Sigmoid colon (tissue), 7 donors: Measurements from ENCODE around the gene ITPA. TPM values are rescaled to one million over a fixed set of nuclear protein-coding genes. Genes with fewer than 3 reads are reported as not detected.

Experiments used
- DNase-seq: peaks from one replicate; pipeline ENCODE4 v3.0.0-alpha.2; 2019
- H3K27ac ChIP-seq, 4 donors: fragments of 200-600 bp; sonication (generic); one replicate each; pipeline ENCODE4 v1.5.1; 2016 to 2019; ENCODE audit warnings: mild to moderate bottlenecking in 1 of 4
- H3K27me3 ChIP-seq, 3 donors: fragments of 200-600 bp; sonication (generic); one replicate each; pipeline ENCODE4 v1.5.1; 2019; ENCODE audit warnings: mild to moderate bottlenecking in 1 of 3
- H3K36me3 ChIP-seq, 4 donors: fragments of 200-600 bp; sonication (generic); one replicate each; pipeline ENCODE4 v1.5.1; 2016 to 2019
- H3K4me1 ChIP-seq, 4 donors: fragments of 200-600 bp; sonication (generic); one replicate each; pipeline ENCODE4 v1.5.1; 2017 to 2019
- H3K4me3 ChIP-seq, 4 donors: fragments of 200-600 bp; sonication (generic); one replicate each; pipeline ENCODE4 v1.5.1; 2017 to 2019; ENCODE audit warnings: mild to moderate bottlenecking in 2 of 4, moderate library complexity in 1 of 4
- H3K9me3 ChIP-seq, 4 donors: fragments of 200-600 bp in 3 of 4; sonication (generic) in 3 of 4; one replicate each; pipeline versions ENCODE4 v1.5.1 to v1.6.1; 2013 to 2019
- EP300 ChIP-seq, 4 donors: sonication (generic); formaldehyde crosslinking; IDR thresholded peaks; one replicate each; pipeline ENCODE4 v1.6.1; 2017; ENCODE audit warnings: antibody characterized with exemption in 4 of 4
- POLR2A ChIP-seq, 2 donors: fragments of 450-650 bp; IDR thresholded peaks; one replicate each; pipeline ENCODE4 v1.6.1; 2016; ENCODE audit warnings: antibody characterized with exemption in 2 of 2, mild to moderate bottlenecking in 2 of 2, moderate library complexity in 2 of 2
- POLR2AphosphoS5 ChIP-seq, 4 donors: sonication (generic); formaldehyde crosslinking; IDR thresholded peaks; one replicate each; pipeline ENCODE4 v1.6.1; 2017; ENCODE audit warnings: antibody characterized with exemption in 4 of 4
- WGBS, 2 donors: extraction: QIAGEN DNeasy Blood & Tissue Kit; methylation state at CpG; one replicate each; pipeline ENCODE4 v1.1.7; 2013; 5-methylcytosine and 5-hydroxymethylcytosine counted together
- intact Hi-C: fragments of 100-400 bp; cut with DNase I; formaldehyde crosslinking; loops from one replicate; pipeline ENCODE4 v1.15.1; 2023
- polyA plus RNA-seq, 3 donors: library from polyadenylated mRNA; stranded (reverse); fragments of 200-250 nt; gene quantifications; one replicate each; pipeline ENCODE4 v1.2.3, GENCODE V29; 2013
- total RNA-seq, 4 donors: library from RNA; depleted of rRNA; stranded (reverse); fragments of >200 nt; gene quantifications; one replicate each; pipeline ENCODE4 v1.1.0, GENCODE V29; 2016
- TF ChIP-seq, protein P1 (sequence below), 4 experiments: fragments of 450-650 bp in 3 of 4; fragments of 200-600 bp in 1 of 4; IDR thresholded peaks; one replicate each; pipeline ENCODE4 v1.5.1; 2016 to 2019; ENCODE audit warnings: antibody characterized with exemption in 4 of 4, mild to moderate bottlenecking in 3 of 4, moderate library complexity in 2 of 4
- donor health status: healthy with polysubstance abuse.
- donor health status: Bipolar disorder and iron deficiency.
- donor health status: healthy.

Gene ITPA
- total and polyA plus RNA-seq, 7 donors: 17.1 to 92.5 (median 31.7) TPM

GRCh38 chr20:3240776-3241363, 31.6 kb downstream of the ITPA start:
- intact Hi-C loops: no loop called here
- Histone ChIP-seq H3K4me3 (no peak overlapping the region), H3K4me1 (peaks cover 0 to 24% (median 23%) of the 10 kb centered on the region in 4 donors), H3K27me3 (peaks cover 33 to 92% (median 54%) of the 10 kb centered on the region in 3 donors), H3K9me3 (no peaks in the 10 kb centered on the region), H3K27ac (no peak overlapping the region), H3K36me3 (no peaks in the 10 kb centered on the region)
- WGBS, 2 donors: 65 to 85% methylated on average over 15 of the region's 15 CpGs
- TF ChIP-seq POLR2AphosphoS5 (IDR thresholded peaks at IDR 0.05) (no peak), EP300 (IDR thresholded peaks at IDR 0.05) (no peak), POLR2A (IDR thresholded peaks at IDR 0.05) (no peak)
- TF ChIP-seq, protein P1, sequence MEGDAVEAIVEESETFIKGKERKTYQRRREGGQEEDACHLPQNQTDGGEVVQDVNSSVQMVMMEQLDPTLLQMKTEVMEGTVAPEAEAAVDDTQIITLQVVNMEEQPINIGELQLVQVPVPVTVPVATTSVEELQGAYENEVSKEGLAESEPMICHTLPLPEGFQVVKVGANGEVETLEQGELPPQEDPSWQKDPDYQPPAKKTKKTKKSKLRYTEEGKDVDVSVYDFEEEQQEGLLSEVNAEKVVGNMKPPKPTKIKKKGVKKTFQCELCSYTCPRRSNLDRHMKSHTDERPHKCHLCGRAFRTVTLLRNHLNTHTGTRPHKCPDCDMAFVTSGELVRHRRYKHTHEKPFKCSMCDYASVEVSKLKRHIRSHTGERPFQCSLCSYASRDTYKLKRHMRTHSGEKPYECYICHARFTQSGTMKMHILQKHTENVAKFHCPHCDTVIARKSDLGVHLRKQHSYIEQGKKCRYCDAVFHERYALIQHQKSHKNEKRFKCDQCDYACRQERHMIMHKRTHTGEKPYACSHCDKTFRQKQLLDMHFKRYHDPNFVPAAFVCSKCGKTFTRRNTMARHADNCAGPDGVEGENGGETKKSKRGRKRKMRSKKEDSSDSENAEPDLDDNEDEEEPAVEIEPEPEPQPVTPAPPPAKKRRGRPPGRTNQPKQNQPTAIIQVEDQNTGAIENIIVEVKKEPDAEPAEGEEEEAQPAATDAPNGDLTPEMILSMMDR (IDR thresholded peaks at IDR 0.05): no peak
- no peak for DNase-seq

- TF ChIP-seq POLR2AphosphoS5 (IDR thresholded peaks at IDR 0.05) (no peak), POLR2A (IDR thresholded peaks at IDR 0.05) (no peak), EP300 (IDR thresholded peaks at IDR 0.05) (no peak)
- TF ChIP-seq, protein P1 (IDR thresholded peaks at IDR 0.05): no peak
- no peaks in the 10 kb centered on the region for H3K36me3 ChIP-seq
- DNase-seq: no peak
- H3K4me1 ChIP-seq: peaks cover 0 to 24% (median 23%) of the 10 kb centered on the region in 4 donors
- H3K27ac ChIP-seq: no peak overlapping the region
- peaks cover 30 to 78% (median 43%) of the 10 kb centered on the region in 3 donors for H3K27me3 ChIP-seq
- H3K9me3 ChIP-seq: no peaks in the 10 kb centered on the region
- 35 to 60% methylated on average over 6 of the region's 6 CpGs for WGBS, 2 donors
- no peak overlapping the region for H3K4me3 ChIP-seq
- intact Hi-C loops: no loop called here
Measured at GRCh38 chr20:3242172-3242692, 32.9 kb downstream of the ITPA start.

DNA sequence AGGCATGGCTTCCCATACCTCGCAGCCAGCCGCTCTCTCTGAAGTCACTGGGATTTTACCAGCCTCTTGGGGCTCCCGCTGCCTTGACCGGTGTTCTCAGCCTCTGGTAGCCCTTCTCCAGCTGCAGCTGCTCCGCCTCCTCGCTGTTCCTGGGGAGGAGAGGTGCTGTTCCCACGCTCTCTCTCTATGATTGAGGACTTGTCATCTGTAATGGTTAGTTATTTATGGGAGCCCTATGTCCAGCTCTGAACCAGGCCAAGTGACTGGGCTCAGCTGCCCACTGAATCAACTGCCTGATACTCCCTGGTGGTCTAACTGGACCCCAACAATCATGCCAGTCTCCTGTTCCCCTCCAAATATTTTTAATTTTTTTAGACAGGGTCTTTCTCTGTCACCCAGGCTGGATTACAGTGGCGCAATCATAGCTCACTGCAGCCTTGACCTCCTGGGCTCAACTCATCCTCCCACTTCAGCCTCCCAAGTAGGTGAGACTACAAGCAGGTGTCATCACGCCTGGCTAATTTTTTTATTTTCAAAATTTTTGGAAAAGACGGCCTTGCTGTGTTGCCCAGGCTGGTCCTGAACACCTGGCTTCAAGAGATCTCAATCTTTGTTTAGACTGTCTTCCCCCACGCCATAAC, 34.5 kb downstream of the ITPA start:
- Histone ChIP-seq H3K9me3 (no peaks in the 10 kb centered on the region), H3K4me1 (peaks cover 0 to 23% (median 20%) of the 10 kb centered on the region in 4 donors), H3K36me3 (no peaks in the 10 kb centered on the region), H3K27ac (no peak overlapping the region), H3K27me3 (peaks cover 14 to 71% (median 27%) of the 10 kb centered on the region in 3 donors), H3K4me3 (no peak overlapping the region)
- TF ChIP-seq, protein P1 (IDR thresholded peaks at IDR 0.05): no peak
- TF ChIP-seq POLR2AphosphoS5 (IDR thresholded peaks at IDR 0.05) (no peak), POLR2A (IDR thresholded peaks at IDR 0.05) (no peak), EP300 (IDR thresholded peaks at IDR 0.05) (no peak)
- WGBS, 2 donors: 79 to 81% methylated on average over 11 of the region's 11 CpGs
- intact Hi-C loops: no loop called here
- DNase-seq: no peak

GRCh38 chr20:3244613-3245012, 35.3 kb downstream of the ITPA start:
- no peaks in the 10 kb centered on the region for H3K36me3 ChIP-seq
- peaks cover 0 to 21% (median 16%) of the 10 kb centered on the region in 4 donors for H3K4me1 ChIP-seq
- no peak for DNase-seq
- H3K4me3 ChIP-seq: no peak overlapping the region
- WGBS, 2 donors: 74 to 90% methylated on average over 1 of the region's 1 CpG
- no peak overlapping the region for H3K27ac ChIP-seq
- H3K27me3 ChIP-seq: peaks cover 6 to 69% (median 19%) of the 10 kb centered on the region in 3 donors
- intact Hi-C loops: no loop called here
- no peaks in the 10 kb centered on the region for H3K9me3 ChIP-seq
- no peak for TF ChIP-seq POLR2A (IDR thresholded peaks at IDR 0.05)
- no peak for TF ChIP-seq EP300 (IDR thresholded peaks at IDR 0.05)
- TF ChIP-seq, protein P1 (IDR thresholded peaks at IDR 0.05): no peak
- TF ChIP-seq POLR2AphosphoS5 (IDR thresholded peaks at IDR 0.05): no peak
